ENCODE measurements around the gene CD82.

CD82 gene

GRCh38 chr11:44621784-44622183, 56.3 kb downstream of the CD82 start:
- DNase-seq: no peak

- no peak for DNase-seq
Observed at GRCh38 chr11:44622190-44622650, 56.8 kb downstream of the CD82 start.

GRCh38 chr11:44622721-44623258, 57.3 kb downstream of the CD82 start:
- DNase-seq: no peak

- no peak for DNase-seq
Observed at GRCh38 chr11:44623341-44623730, 57.9 kb downstream of the CD82 start.

- DNase-seq: no peak
Observed at GRCh38 chr11:44623731-44624491, 58.4 kb downstream of the CD82 start.

- DNase-seq: no peak
Observed at GRCh38 chr11:44624761-44625221, 59.3 kb downstream of the CD82 start.

GRCh38 chr11:44625759-44626523, 60.5 kb downstream of the CD82 start:
- DNase-seq: no peak

GRCh38 chr11:44626645-44627044, 61.2 kb downstream of the CD82 start:
- no peak for DNase-seq

GRCh38 chr11:44627165-44627789, 61.8 kb downstream of the CD82 start:
- no peak for DNase-seq

GRCh38 chr11:44627911-44628729, 62.7 kb downstream of the CD82 start:
- DNase-seq: no peak

GRCh38 chr11:44628730-44629700, 63.6 kb downstream of the CD82 start:
- DNase-seq: no peak

GRCh38 chr11:44629732-44630345, 64.4 kb downstream of the CD82 start:
- no peak for DNase-seq

GRCh38 chr11:44630511-44631210, 65.2 kb downstream of the CD82 start:
- no peak for DNase-seq

- no peak for DNase-seq
Observed at GRCh38 chr11:44631831-44632230, 66.4 kb downstream of the CD82 start.

- no peak for DNase-seq
Observed at GRCh38 chr11:44632466-44633123, 67.1 kb downstream of the CD82 start.

- DNase-seq: no peak
Observed at GRCh38 chr11:44633641-44634040, 68.2 kb downstream of the CD82 start.

- DNase-seq: no peak
Observed at GRCh38 chr11:44634401-44635281, 69.2 kb downstream of the CD82 start.

GRCh38 chr11:44637487-44637886, 72.0 kb downstream of the CD82 start:
- DNase-seq: no peak

All from cortex of kidney (tissue), 1 donor.